ENCODE results near the gene FAM72B.
"Not testable (repeated sequence)": the region's sequence is repeated elsewhere in the genome, so short reads cannot be mapped to it uniquely, and the experiment has no call there.

Gene FAM72B

DNA sequence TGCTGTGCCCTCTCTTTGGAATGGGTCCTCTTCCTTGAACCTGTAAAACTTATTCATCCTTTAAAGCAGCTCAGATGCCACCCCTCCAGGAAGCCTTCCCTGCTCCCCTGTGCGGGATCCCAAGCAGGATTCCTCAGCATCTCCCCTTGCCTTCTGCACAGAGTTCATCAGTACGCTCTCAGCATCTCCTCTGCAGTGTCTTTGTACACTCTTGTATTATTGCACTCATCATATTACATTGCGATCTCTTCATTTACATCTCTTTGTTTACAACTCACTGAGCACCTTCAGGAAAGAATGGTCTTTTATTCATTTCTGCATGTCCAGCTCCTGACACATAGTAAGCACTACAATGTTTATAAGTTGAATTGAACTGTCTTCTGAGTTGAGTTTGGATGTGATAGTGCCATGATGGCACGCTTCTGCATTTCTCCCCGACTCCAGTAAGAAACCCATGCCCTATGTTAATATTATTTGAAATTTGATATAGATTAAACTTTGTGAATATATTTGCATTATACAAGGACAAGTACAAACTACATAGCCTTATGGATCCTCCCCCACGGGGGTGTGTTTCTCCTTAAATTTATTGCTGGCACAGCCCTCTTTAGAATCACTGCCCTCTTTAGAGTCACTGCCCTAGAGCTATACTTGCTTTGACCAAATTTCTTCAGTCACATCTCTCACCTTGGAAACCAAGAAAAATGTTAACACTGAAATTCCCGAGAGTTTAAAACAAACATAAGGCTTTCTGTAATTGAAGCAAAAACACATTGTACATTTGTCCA, 13.1 kb upstream of the FAM72B start:
- not testable (repeated sequence) for H3K79me2 ChIP-seq (ENCODE audit: control insufficient read depth, insufficient read depth, low read length, unreplicated experiment); H3K27me3 ChIP-seq (ENCODE audit: insufficient read depth, low read length); H3K27ac ChIP-seq (ENCODE audit: low read depth, low read length); H3K4me1 ChIP-seq (ENCODE audit: control insufficient read depth, insufficient read depth, low read length, unreplicated experiment); H3K4me3 ChIP-seq (ENCODE audit: low read depth, low read length); H3K36me3 ChIP-seq (ENCODE audit: insufficient read depth, low read length); H2AFZ ChIP-seq (ENCODE audit: low read length, unreplicated experiment)

DNA sequence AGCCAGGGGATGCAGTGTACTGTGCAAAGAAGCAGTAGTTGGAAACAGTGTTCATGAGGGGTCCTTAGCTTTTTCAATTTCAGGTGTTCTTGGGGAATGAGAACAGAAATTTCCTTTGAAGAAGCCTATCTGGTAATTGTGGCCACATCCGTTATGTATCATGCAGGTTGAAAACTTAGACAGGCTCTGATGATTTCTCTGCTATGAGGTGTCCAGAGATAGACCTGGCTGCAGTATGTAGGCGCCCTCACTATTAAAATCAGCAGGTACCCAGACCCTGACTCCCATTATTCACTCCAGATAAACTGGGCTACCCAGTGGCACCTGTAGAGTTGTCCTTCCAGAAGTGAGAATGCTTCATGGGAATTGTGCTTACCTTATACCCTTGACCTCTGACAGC, 8.4 kb upstream of the FAM72B start:
- H3K79me2 ChIP-seq (ENCODE audit: control insufficient read depth, insufficient read depth, low read length, unreplicated experiment); H3K36me3 ChIP-seq (ENCODE audit: insufficient read depth, low read length); H3K4me3 ChIP-seq (ENCODE audit: low read depth, low read length); H3K27ac ChIP-seq (ENCODE audit: low read depth, low read length); H3K4me1 ChIP-seq (ENCODE audit: control insufficient read depth, insufficient read depth, low read length, unreplicated experiment); H2AFZ ChIP-seq (ENCODE audit: low read length, unreplicated experiment); H3K27me3 ChIP-seq (ENCODE audit: insufficient read depth, low read length): not testable (repeated sequence)

DNA sequence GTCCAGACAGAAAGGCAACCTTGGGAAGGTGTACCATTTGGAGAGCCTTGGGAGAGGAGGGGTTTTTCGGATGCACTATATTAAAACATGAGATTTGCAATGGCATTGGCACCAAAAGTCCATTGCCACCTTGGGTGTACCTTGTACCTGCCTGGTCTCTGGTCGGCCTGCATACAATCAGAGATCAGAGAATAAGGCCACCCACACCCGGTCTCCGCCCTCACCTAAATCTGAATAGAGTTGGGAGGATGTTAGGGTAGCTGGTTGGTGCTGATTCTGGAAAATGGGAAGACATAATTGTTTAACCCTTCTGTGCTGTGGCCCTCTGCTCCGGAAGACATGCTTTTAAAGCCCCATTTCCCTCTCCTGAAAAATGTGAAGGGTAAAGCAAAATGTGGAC, 3.8 kb upstream of the FAM72B start:
- H3K36me3 ChIP-seq (ENCODE audit: insufficient read depth, low read length); H2AFZ ChIP-seq (ENCODE audit: low read length, unreplicated experiment); H3K27me3 ChIP-seq (ENCODE audit: insufficient read depth, low read length); H3K27ac ChIP-seq (ENCODE audit: low read depth, low read length); H3K79me2 ChIP-seq (ENCODE audit: control insufficient read depth, insufficient read depth, low read length, unreplicated experiment); H3K4me1 ChIP-seq (ENCODE audit: control insufficient read depth, insufficient read depth, low read length, unreplicated experiment): not testable (repeated sequence)
- peak overlapping the region; percentile 59 for H3K4me3 ChIP-seq (ENCODE audit: low read depth, low read length)

DNA sequence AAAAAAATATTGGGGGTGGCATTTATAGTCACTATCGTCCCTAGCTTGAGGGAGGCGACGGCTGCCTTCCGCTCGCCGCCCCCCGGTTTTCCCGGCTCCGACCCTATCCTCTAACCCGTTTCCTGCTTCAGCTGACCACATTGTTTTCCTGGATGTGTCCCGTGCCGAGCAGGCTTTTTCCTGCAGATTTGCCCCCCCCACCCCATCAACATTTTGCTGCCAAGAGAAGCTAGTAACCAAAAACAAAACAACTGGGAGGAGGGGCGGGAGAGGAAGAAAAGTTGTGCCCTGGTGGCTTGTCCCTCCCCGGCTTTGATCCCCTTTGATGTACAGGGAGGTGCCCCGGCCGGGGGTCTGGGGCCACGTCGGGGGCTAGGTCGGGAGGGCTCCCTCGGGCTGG, 2.1 kb upstream of the FAM72B start:
- H3K27ac ChIP-seq (ENCODE audit: low read depth, low read length); H3K4me1 ChIP-seq (ENCODE audit: control insufficient read depth, insufficient read depth, low read length, unreplicated experiment); H3K27me3 ChIP-seq (ENCODE audit: insufficient read depth, low read length); H3K36me3 ChIP-seq (ENCODE audit: insufficient read depth, low read length); H3K79me2 ChIP-seq (ENCODE audit: control insufficient read depth, insufficient read depth, low read length, unreplicated experiment); H2AFZ ChIP-seq (ENCODE audit: low read length, unreplicated experiment); H3K4me3 ChIP-seq (ENCODE audit: low read depth, low read length): not testable (repeated sequence)

DNA sequence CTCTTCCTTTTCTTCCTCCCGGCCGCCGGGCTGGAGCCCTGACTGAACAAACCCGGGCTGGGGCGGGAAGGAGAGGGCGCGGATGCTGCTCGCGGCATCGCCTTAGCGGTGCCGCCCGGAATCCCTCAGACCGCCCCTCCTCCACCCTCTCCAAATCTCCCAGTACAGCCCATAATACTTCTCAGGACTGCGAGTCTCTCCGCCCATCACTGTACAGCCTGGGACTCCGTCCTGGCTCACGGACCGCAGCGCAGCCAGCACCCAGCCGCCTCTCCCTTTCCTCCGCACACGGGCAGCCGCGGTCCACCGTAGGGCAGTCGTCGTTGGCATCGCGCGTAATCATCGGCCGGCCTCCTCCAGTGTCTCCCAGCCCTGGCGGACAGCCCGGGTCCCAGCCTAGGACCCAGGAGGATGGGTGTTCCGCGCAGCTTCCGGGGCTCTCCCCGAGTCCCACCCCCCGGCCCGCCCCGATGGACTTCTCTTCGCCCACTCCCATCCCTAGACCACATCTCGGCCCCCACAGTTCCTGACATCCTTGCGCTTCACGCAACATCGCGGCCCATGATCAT, 1.1 kb upstream of the FAM72B start:
- peak overlapping the region; percentile 39; the same call in 1 of the 2 replicates for H3K27ac ChIP-seq (ENCODE audit: low read depth, low read length)
- not testable (repeated sequence) for H3K36me3 ChIP-seq (ENCODE audit: insufficient read depth, low read length); H3K4me1 ChIP-seq (ENCODE audit: control insufficient read depth, insufficient read depth, low read length, unreplicated experiment); H3K27me3 ChIP-seq (ENCODE audit: insufficient read depth, low read length); H3K79me2 ChIP-seq (ENCODE audit: control insufficient read depth, insufficient read depth, low read length, unreplicated experiment); H2AFZ ChIP-seq (ENCODE audit: low read length, unreplicated experiment)
- H3K4me3 ChIP-seq (ENCODE audit: low read depth, low read length): peak overlapping the region; percentile 65

DNA sequence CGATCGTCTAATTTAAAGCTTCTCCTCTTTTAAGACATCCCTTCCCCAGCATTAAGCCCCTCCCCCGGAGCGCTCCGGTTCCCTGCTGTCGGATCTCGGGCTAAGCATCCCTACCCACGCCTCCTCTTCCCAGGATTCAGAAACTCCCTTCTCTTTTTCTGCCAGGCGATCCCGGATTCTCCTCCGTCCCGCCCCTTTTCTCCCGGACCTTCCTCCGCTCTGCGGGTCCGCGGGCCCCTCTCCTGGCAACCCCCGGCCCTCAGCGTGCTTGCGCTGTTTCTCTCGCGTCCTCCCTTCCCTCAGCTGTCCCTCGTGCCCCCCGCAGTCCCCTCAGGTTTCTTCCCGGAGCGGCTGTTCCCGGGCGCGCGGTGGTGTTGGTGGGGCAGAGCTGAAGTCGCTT, 273 bp downstream of the FAM72B start:
- not testable (repeated sequence) for H3K27ac ChIP-seq (ENCODE audit: low read depth, low read length); H3K36me3 ChIP-seq (ENCODE audit: insufficient read depth, low read length); H2AFZ ChIP-seq (ENCODE audit: low read length, unreplicated experiment); H3K4me1 ChIP-seq (ENCODE audit: control insufficient read depth, insufficient read depth, low read length, unreplicated experiment); H3K79me2 ChIP-seq (ENCODE audit: control insufficient read depth, insufficient read depth, low read length, unreplicated experiment); H3K27me3 ChIP-seq (ENCODE audit: insufficient read depth, low read length)
- peak overlapping the region; percentile 71 for H3K4me3 ChIP-seq (ENCODE audit: low read depth, low read length)

DNA sequence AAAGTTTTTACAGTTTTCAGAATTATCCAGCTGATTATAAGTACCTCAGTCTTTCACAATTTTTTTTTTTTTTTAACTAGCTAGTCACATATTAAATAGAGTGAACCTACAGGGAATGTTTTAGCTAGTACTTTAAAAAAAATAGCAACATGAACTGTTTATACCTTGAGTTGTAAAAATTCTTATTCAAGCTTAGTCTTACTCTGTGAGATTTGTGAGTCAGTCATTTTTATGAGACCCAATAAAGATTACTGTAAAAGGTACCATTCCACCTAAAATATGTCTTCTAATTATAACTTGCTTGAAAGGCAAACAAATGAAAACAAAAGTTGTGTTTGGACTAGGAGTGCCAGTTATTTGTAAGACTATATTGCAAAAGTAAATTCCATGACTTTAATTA, 5.9 kb downstream of the FAM72B start:
- H2AFZ ChIP-seq (ENCODE audit: low read length, unreplicated experiment); H3K4me3 ChIP-seq (ENCODE audit: low read depth, low read length): not testable (repeated sequence)

DNA sequence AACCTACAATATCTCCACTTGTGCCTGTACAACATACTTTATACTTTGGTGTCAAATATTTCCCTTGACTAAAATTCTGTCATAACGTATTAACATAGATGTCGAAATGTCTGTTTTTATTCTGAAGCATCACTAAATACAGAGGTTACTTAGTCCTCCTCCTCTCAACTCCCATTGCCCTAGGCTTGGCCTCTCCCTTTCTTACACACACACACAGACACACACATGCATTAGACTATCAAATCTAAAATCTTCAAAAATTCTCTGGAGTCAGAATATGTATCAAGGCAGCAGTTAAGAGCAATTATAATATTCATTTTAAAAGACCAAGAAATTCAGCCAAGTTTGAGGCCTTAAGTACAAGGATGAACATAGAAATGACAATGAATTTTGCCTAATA, 7.5 kb downstream of the FAM72B start:
- not testable (repeated sequence) for H2AFZ ChIP-seq (ENCODE audit: low read length, unreplicated experiment); H3K79me2 ChIP-seq (ENCODE audit: control insufficient read depth, insufficient read depth, low read length, unreplicated experiment); H3K27ac ChIP-seq (ENCODE audit: low read depth, low read length); H3K4me3 ChIP-seq (ENCODE audit: low read depth, low read length); H3K36me3 ChIP-seq (ENCODE audit: insufficient read depth, low read length); H3K27me3 ChIP-seq (ENCODE audit: insufficient read depth, low read length); H3K4me1 ChIP-seq (ENCODE audit: control insufficient read depth, insufficient read depth, low read length, unreplicated experiment)

More for the DNA sequence above, 5.9 kb downstream of the FAM72B start:
- not testable (repeated sequence) for H3K79me2 ChIP-seq (ENCODE audit: control insufficient read depth, insufficient read depth, low read length, unreplicated experiment); H3K27ac ChIP-seq (ENCODE audit: low read depth, low read length); H3K36me3 ChIP-seq (ENCODE audit: insufficient read depth, low read length); H3K27me3 ChIP-seq (ENCODE audit: insufficient read depth, low read length); H3K4me1 ChIP-seq (ENCODE audit: control insufficient read depth, insufficient read depth, low read length, unreplicated experiment)

DNA sequence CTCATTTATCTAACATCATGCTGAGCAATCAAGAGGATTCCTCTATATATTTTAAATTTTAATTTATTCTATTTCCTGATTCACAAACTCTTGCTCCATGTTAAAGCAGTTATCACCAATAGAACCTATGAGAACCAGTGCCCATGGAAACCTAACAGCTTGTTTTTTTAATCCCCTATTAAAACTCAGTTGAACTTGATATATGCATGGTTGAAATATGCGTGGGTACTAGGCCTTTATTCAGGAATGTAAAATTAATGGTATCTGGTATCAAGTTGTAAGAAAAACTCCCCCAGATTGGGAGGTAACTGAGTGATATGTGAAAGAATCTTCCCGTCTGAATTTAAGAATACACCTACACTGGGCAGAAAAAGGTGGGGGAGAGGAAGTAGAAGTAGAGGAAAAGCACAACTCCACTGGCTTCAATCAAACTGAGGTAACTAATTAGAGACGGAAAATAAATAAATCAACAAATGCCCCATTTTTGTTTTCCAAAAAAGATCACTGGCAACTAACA, 15.9 kb downstream of the FAM72B start:
- H3K79me2 ChIP-seq (ENCODE audit: control insufficient read depth, insufficient read depth, low read length, unreplicated experiment); H3K4me3 ChIP-seq (ENCODE audit: low read depth, low read length); H2AFZ ChIP-seq (ENCODE audit: low read length, unreplicated experiment); H3K27me3 ChIP-seq (ENCODE audit: insufficient read depth, low read length); H3K4me1 ChIP-seq (ENCODE audit: control insufficient read depth, insufficient read depth, low read length, unreplicated experiment); H3K36me3 ChIP-seq (ENCODE audit: insufficient read depth, low read length); H3K27ac ChIP-seq (ENCODE audit: low read depth, low read length): not testable (repeated sequence)

DNA sequence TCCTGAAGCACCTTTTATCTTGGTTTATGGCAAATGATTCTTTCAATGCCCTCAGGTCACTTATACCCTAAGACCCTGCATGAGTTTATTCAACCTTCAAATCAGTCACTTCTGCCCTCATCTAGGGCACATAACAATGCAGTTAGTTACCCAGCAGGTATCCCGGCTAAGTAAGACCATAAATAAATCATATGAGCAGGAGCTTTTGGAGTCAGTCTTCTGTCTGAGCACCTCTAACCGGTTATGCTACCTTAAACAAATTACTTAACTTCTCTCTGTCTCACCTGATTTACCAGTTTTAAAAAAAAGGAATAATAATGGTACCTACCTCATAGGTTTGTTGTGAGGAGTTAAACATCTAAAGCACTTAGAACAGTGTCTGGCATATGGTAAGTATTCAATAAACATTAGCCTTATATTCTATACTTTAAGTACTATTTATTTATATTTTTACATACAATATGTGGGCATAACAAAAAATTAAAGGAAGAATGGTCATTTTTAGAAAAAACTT, 16.9 kb downstream of the FAM72B start:
- H3K36me3 ChIP-seq (ENCODE audit: insufficient read depth, low read length); H3K79me2 ChIP-seq (ENCODE audit: control insufficient read depth, insufficient read depth, low read length, unreplicated experiment); H3K4me3 ChIP-seq (ENCODE audit: low read depth, low read length); H3K27me3 ChIP-seq (ENCODE audit: insufficient read depth, low read length); H3K4me1 ChIP-seq (ENCODE audit: control insufficient read depth, insufficient read depth, low read length, unreplicated experiment); H2AFZ ChIP-seq (ENCODE audit: low read length, unreplicated experiment); H3K27ac ChIP-seq (ENCODE audit: low read depth, low read length): not testable (repeated sequence)

DNA sequence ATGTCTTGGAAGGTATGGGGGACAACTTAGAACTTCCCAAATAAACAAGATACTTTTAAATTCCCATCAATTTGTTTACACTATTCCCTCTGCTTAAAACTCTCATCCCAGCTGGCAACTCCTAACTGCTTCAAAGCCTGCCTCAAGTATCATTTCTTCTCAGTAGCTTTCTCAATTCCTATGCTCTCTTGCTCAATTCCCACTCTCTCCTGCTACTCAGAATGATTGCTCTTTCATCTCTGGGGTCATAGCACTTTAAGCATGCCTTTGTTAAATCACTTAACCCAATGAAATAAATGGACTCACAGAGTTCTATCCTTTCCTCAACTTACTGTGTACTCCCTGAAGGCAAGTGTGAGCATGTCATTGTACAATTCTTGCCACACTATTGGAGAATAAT, 18.8 kb downstream of the FAM72B start:
- H3K79me2 ChIP-seq (ENCODE audit: control insufficient read depth, insufficient read depth, low read length, unreplicated experiment); H3K36me3 ChIP-seq (ENCODE audit: insufficient read depth, low read length); H3K27me3 ChIP-seq (ENCODE audit: insufficient read depth, low read length); H3K4me3 ChIP-seq (ENCODE audit: low read depth, low read length); H3K27ac ChIP-seq (ENCODE audit: low read depth, low read length); H3K4me1 ChIP-seq (ENCODE audit: control insufficient read depth, insufficient read depth, low read length, unreplicated experiment); H2AFZ ChIP-seq (ENCODE audit: low read length, unreplicated experiment): not testable (repeated sequence)

Data from ACC112 (cell line).